Adrenal gland (tissue), 12 donors: ENCODE measurements around the gene PRTFDC1. TPM values are rescaled to one million over a fixed set of nuclear protein-coding genes. Genes with fewer than 3 reads are reported as not detected.

Source experiments
- DNase-seq, 7 donors: peaks; one replicate each; pipeline ENCODE4 v3.0.0-alpha.2; 2019 to 2020
- H3K27ac ChIP-seq, 5 donors: fragments of 200-600 bp; sonication (generic) in 4 of 5; 1 replicate in 3 of 5; 2 replicates in 2 of 5; pipeline versions ENCODE4 v1.5.1 to v1.8.0; 2016 to 2020; ENCODE audit warnings: mild to moderate bottlenecking in 1 of 5
- H3K27me3 ChIP-seq: fragments of 200-600 bp; 2 replicates; pipeline ENCODE4 v1.8.0; 2021
- H3K36me3 ChIP-seq, 2 donors: fragments of 200-600 bp; replicated peaks in 1 of 2; 1 replicate in 1 of 2; 2 replicates in 1 of 2; pipeline versions ENCODE4 v1.5.1 to v1.8.0; 2018 to 2022
- H3K4me1 ChIP-seq, 2 donors: fragments of 200-600 bp; replicated peaks in 1 of 2; 1 replicate in 1 of 2; 2 replicates in 1 of 2; pipeline versions ENCODE4 v1.5.1 to v1.8.0; 2018 to 2021
- H3K4me3 ChIP-seq, 4 donors: fragments of 200-600 bp; sonication (generic) in 3 of 4; one replicate each; pipeline ENCODE4 v1.5.1; 2016 to 2018
- H3K9me3 ChIP-seq, 3 donors: fragments of 200-600 bp; sonication (generic) in 1 of 3; replicated peaks in 1 of 3; 1 replicate in 2 of 3; 2 replicates in 1 of 3; pipeline versions ENCODE4 v1.5.1 to v1.8.0; 2016 to 2021
- POLR2A ChIP-seq, 2 donors: fragments of 450-650 bp; IDR thresholded peaks; one replicate each; pipeline ENCODE4 v1.6.1; 2017; ENCODE audit warnings: antibody characterized with exemption in 2 of 2, mild to moderate bottlenecking in 2 of 2, moderate library complexity in 1 of 2
- WGBS, 4 donors: extraction: QIAGEN DNeasy Blood & Tissue Kit in 2 of 4; methylation state at CpG; one replicate each; pipeline versions ENCODE4 v1.1.5 to v1.1.7; 2013 to 2017; 5-methylcytosine and 5-hydroxymethylcytosine counted together
- intact Hi-C, 2 donors: fragments of 100-400 bp; cut with DNase I; formaldehyde crosslinking; loops; one replicate each; pipeline versions ENCODE4 v1.14.1 to v1.15.0; 2022 to 2023
- polyA plus RNA-seq, 3 donors: library from polyadenylated mRNA; stranded (reverse); fragments of 200-250 nt in 2 of 3; fragments of 350-450 nt in 1 of 3; fragmentation: Illumina TruSeq in 1 of 3; extraction: RNeasy Lipid Tissue Mini Kit (QIAGEN cat#74804) in 1 of 3; gene quantifications; one replicate each; pipeline ENCODE4 v1.2.3, GENCODE V29; 2013 to 2014
- total RNA-seq, 9 donors: library from RNA; depleted of rRNA in 4 of 9; stranded (reverse); fragments of >200 nt in 4 of 9; fragments of 120-200 nt in 1 of 9; fragmentation: NEBNext Ultra II Directional in 1 of 9; extraction: Animal tissue kit (Norgen Biotek cat#: 25700) in 1 of 9; gene quantifications; one replicate each; pipeline versions ENCODE4 v1.1.0 to v1.2.4, GENCODE V29; 2013 to 2023
- TF ChIP-seq, protein P1 (sequence below), 6 experiments: fragments of 450-650 bp in 4 of 6; fragments of 200-600 bp in 2 of 6; sonication (generic) in 1 of 6; IDR thresholded peaks; 1 replicate in 5 of 6; 2 replicates in 1 of 6; pipeline versions ENCODE4 v1.5.1 to v1.8.0; 2016 to 2021; ENCODE audit warnings: antibody characterized with exemption in 6 of 6, mild to moderate bottlenecking in 2 of 6, moderate library complexity in 1 of 6
- donor health status: healthy with polysubstance abuse.
- donor health status: Bipolar disorder and iron deficiency.
- donor health status: DM: yes; HTN: yes; CAD: no.
- donor health status: DM: no; HTN: no; CAD: no.
- donor health status: DM: no; HTN: no; CAD: no.
- donor health status: DM: yes; HTN: yes; CAD: no.

Gene PRTFDC1
- total and polyA plus RNA-seq, 12 donors = 13.5 to 56.5 (median 26.6) TPM

GRCh38 chr10:24938076-24938475, 14.3 kb downstream of the PRTFDC1 start:
- intact Hi-C loops = no loop called here
- WGBS, 4 donors = 93 to 98% (median 95%) methylated on average over 5 of the region's 5 CpGs
- Histone ChIP-seq H3K4me1 (no peaks in the 10 kb centered on the region), H3K27me3 (no peaks in the 10 kb centered on the region), H3K4me3 (no peak overlapping the region), H3K36me3 (no peaks in the 10 kb centered on the region), H3K9me3 (no peaks in the 10 kb centered on the region), H3K27ac (no peak overlapping the region)
- no peak for DNase-seq
- TF ChIP-seq, protein P1, sequence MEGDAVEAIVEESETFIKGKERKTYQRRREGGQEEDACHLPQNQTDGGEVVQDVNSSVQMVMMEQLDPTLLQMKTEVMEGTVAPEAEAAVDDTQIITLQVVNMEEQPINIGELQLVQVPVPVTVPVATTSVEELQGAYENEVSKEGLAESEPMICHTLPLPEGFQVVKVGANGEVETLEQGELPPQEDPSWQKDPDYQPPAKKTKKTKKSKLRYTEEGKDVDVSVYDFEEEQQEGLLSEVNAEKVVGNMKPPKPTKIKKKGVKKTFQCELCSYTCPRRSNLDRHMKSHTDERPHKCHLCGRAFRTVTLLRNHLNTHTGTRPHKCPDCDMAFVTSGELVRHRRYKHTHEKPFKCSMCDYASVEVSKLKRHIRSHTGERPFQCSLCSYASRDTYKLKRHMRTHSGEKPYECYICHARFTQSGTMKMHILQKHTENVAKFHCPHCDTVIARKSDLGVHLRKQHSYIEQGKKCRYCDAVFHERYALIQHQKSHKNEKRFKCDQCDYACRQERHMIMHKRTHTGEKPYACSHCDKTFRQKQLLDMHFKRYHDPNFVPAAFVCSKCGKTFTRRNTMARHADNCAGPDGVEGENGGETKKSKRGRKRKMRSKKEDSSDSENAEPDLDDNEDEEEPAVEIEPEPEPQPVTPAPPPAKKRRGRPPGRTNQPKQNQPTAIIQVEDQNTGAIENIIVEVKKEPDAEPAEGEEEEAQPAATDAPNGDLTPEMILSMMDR (IDR thresholded peaks at IDR 0.05) = no peak
- TF ChIP-seq POLR2A (IDR thresholded peaks at IDR 0.05) = no peak

DNA sequence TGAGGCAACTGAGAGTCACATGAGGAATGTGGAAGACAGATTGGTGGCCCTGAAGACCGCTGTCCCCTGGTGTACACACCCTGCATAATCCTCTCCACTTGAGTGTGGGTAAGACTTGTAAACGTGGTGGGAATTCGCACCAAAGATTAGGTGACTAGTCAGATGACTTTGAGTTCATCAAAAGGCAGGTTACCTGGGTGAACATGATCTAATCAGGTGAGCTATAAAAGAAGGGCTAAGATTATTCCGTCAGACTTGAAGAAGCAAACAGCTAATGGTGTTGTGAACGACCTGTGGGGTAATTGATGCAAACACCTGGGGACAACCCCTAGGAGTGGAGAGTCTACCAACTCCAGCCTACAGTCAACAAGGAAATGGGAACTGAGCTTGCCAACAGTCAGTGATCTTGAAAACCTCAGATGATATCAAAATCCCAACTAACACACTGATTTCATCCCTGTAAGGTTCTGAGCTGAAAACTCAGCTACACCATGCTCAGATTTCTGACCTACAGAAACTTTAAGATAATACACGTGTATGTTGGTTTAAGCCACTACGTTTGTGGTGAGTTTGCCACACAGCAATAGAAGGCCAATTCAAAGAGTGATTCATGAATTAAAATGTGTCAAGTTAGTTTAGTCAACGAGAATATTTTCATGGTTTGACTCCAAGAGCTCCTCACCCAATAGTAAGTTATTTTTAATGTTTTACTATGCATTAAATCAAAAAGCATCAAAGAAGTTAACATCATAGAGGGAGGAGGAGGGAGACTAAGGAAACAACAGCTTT, 16.7 kb downstream of the PRTFDC1 start:
- Histone ChIP-seq H3K36me3 (no peaks in the 10 kb centered on the region), H3K27me3 (no peaks in the 10 kb centered on the region), H3K4me3 (no peak overlapping the region), H3K27ac (no peak overlapping the region), H3K4me1 (no peaks in the 10 kb centered on the region), H3K9me3 (no peaks in the 10 kb centered on the region)
- intact Hi-C loops = no loop called here
- no peak for TF ChIP-seq POLR2A (IDR thresholded peaks at IDR 0.05)
- TF ChIP-seq, protein P1 (IDR thresholded peaks at IDR 0.05) = no peak
- no peak for DNase-seq
- WGBS, 4 donors = 84 to 86% (median 85%) methylated on average over 8 of the region's 8 CpGs

DNA sequence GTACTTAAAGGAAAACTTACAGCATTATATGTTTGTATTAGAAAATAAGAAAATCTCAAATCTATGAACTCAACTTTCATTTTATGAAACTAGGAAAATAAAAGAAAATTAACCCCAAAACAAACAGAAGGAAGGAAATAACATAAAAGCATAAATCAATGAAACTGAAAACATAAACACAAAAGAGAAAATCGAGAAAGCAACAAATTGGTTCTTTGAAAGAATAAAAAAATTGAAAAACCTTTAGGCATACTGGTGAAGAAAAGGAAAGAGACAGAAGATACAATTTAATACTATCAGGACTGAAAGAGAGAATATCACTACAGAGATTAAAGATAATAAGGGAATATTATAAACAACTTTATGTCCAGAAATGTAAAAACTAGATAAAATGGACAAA, 21.2 kb downstream of the PRTFDC1 start:
- no peak for DNase-seq
- H3K9me3 ChIP-seq = no peaks in the 10 kb centered on the region
- H3K36me3 ChIP-seq = no peaks in the 10 kb centered on the region
- no peaks in the 10 kb centered on the region for H3K27me3 ChIP-seq
- intact Hi-C loops = no loop called here
- no peak overlapping the region for H3K4me3 ChIP-seq
- TF ChIP-seq, protein P1 (IDR thresholded peaks at IDR 0.05) = no peak
- TF ChIP-seq POLR2A (IDR thresholded peaks at IDR 0.05) = no peak
- H3K4me1 ChIP-seq = peaks cover 2 to 12% of the 10 kb centered on the region in 2 donors
- 88 to 100% (median 95%) methylated on average over 1 of the region's 1 CpG for WGBS, 4 donors
- H3K27ac ChIP-seq = no peak overlapping the region

- no peak overlapping the region for H3K27ac ChIP-seq
- H3K9me3 ChIP-seq = no peaks in the 10 kb centered on the region
- H3K27me3 ChIP-seq = no peaks in the 10 kb centered on the region
- peaks cover 2 to 12% of the 10 kb centered on the region in 2 donors for H3K4me1 ChIP-seq
- intact Hi-C loops = no loop called here
- DNase-seq = no peak
- no peak for TF ChIP-seq POLR2A (IDR thresholded peaks at IDR 0.05)
- TF ChIP-seq, protein P1 (IDR thresholded peaks at IDR 0.05) = no peak
- no peaks in the 10 kb centered on the region for H3K36me3 ChIP-seq
- WGBS, 4 donors = 55 to 67% (median 60%) methylated on average over 2 of the region's 2 CpGs
- no peak overlapping the region for H3K4me3 ChIP-seq
Measured at GRCh38 chr10:24930427-24930826, 22.0 kb downstream of the PRTFDC1 start.
